Neural cell (in vitro differentiated cells): ENCODE measurements around the gene DDX5. TPM values are rescaled to one million over a fixed set of nuclear protein-coding genes. Genes with fewer than 3 reads are reported as not detected.
"Not testable (repeated sequence)": the region's sequence is repeated elsewhere in the genome, so short reads cannot be mapped to it uniquely, and the experiment has no call there.

Experiments
- H2AFZ ChIP-seq: fragments of 200-600, 300-800 bp; sonication (generic), shearing (Covaris generic); 2 replicates; pipeline ENCODE4 v1.6.0; 2014; ENCODE audit warnings: low read depth, mild to moderate bottlenecking, antibody characterized with exemption, low read length, moderate library complexity
- H3F3A ChIP-seq: fragments of 200-600 bp; shearing (Covaris generic); 2 replicates; pipeline ENCODE4 v1.6.1; 2016; ENCODE audit warnings: mild to moderate bottlenecking, moderate library complexity, mixed read lengths, antibody characterized with exemption, low read length; ENCODE audit not compliant: insufficient read depth, poor library complexity, severe bottlenecking
- H3K27ac ChIP-seq: fragments of 200-600, 300-800 bp; sonication (generic), shearing (Covaris generic); 2 replicates; pipeline ENCODE4 v1.5.1; 2014; ENCODE audit warnings: mild to moderate bottlenecking, low read length, moderate library complexity
- H3K27me3 ChIP-seq: fragments of 300-800, 200-600 bp; sonication (generic), shearing (Covaris generic); 2 replicates; pipeline ENCODE4 v1.6.0; 2014; ENCODE audit warnings: mild to moderate bottlenecking, low read depth, low read length, moderate library complexity; ENCODE audit not compliant: insufficient read depth
- H3K36me3 ChIP-seq: fragments of 300-800, 200-600 bp; sonication (generic), shearing (Covaris generic); 2 replicates; pipeline ENCODE4 v1.5.1; 2014; ENCODE audit warnings: mild to moderate bottlenecking, antibody characterized with exemption, low read length, moderate library complexity; ENCODE audit not compliant: insufficient read depth
- H3K4me2 ChIP-seq: fragments of 300-800, 200-600 bp; sonication (generic), shearing (Covaris generic); 2 replicates; pipeline ENCODE4 v1.6.0; 2014; ENCODE audit warnings: mild to moderate bottlenecking, low read length
- H3K4me3 ChIP-seq: fragments of 300-800, 200-600 bp; sonication (generic), shearing (Covaris generic); 2 replicates; pipeline ENCODE4 v1.5.1; 2014; ENCODE audit warnings: mild to moderate bottlenecking, low read length, moderate library complexity
- H3K79me2 ChIP-seq: fragments of 200-600 bp; shearing (Covaris generic); replicated peaks from 2 replicates; pipeline ENCODE4 v1.6.0; 2014; ENCODE audit warnings: mild to moderate bottlenecking, low read length, moderate library complexity; ENCODE audit not compliant: insufficient read depth
- H3K9ac ChIP-seq: fragments of 300-800, 200-600 bp; sonication (generic), shearing (Covaris generic); 2 replicates; pipeline ENCODE4 v1.6.1; 2016; ENCODE audit warnings: mild to moderate bottlenecking, low read length, mixed read lengths
- H3K9me2 ChIP-seq: fragments of 200-600 bp; shearing (Covaris generic); 2 replicates; pipeline ENCODE4 v1.6.1; 2016; ENCODE audit warnings: mild to moderate bottlenecking, low read length, mixed read lengths; ENCODE audit not compliant: insufficient read depth
- H3K9me3 ChIP-seq: fragments of 200-600, 300-800 bp; sonication (generic), shearing (Covaris generic); 2 replicates; pipeline ENCODE4 v1.6.1; 2016; ENCODE audit warnings: mild to moderate bottlenecking, mixed run types, low read length, moderate library complexity, mixed read lengths
- H4K20me1 ChIP-seq: fragments of 200-600 bp; shearing (Covaris generic); 2 replicates; pipeline ENCODE4 v1.6.1; 2016; ENCODE audit warnings: mild to moderate bottlenecking, mixed run types; ENCODE audit not compliant: insufficient read depth
- EP300 ChIP-seq: fragments of 450-650 bp; conservative IDR thresholded peaks from 2 replicates; pipeline ENCODE4 v1.6.1; 2014; ENCODE audit warnings: antibody characterized with exemption, mild to moderate bottlenecking, moderate library complexity; ENCODE audit not compliant: poor library complexity, severe bottlenecking
- EZH2 ChIP-seq: fragments of 200-600, 300-800 bp; shearing (Covaris generic), sonication (generic); IDR thresholded peaks from 2 replicates; pipeline ENCODE4 v1.6.1; 2014; ENCODE audit warnings: antibody characterized with exemption, low read length, borderline replicate concordance, mild to moderate bottlenecking; ENCODE audit not compliant: insufficient read depth, poor library complexity, severe bottlenecking
- MXI1 ChIP-seq: fragments of 450-650 bp; conservative IDR thresholded peaks from 2 replicates; pipeline ENCODE4 v1.6.1; 2014; ENCODE audit warnings: antibody characterized with exemption, mild to moderate bottlenecking; ENCODE audit not compliant: poor library complexity, severe bottlenecking
- POLR2AphosphoS5 ChIP-seq: IDR thresholded peaks from 2 replicates; pipeline ENCODE4 v1.6.1; 2012
- RAD21 ChIP-seq: fragments of 450-650 bp; conservative IDR thresholded peaks from 2 replicates; pipeline ENCODE4 v1.6.1; 2014; ENCODE audit warnings: antibody characterized with exemption, mild to moderate bottlenecking, moderate library complexity
- REST ChIP-seq: IDR thresholded peaks from 2 replicates; pipeline ENCODE4 v1.6.1; 2012; ENCODE audit warnings: borderline replicate concordance
- SMC3 ChIP-seq: fragments of 450-650 bp; conservative IDR thresholded peaks from 2 replicates; pipeline ENCODE4 v1.6.1; 2014; ENCODE audit warnings: antibody characterized with exemption, mild to moderate bottlenecking, moderate library complexity; ENCODE audit not compliant: poor library complexity
- TAF1 ChIP-seq: IDR thresholded peaks from 2 replicates; pipeline ENCODE4 v1.6.1; 2012; ENCODE audit warnings: low read depth
- polyA plus RNA-seq: library from polyadenylated mRNA; depleted of rRNA; stranded (reverse); fragments of >200 nt; gene quantifications from 2 replicates; pipeline ENCODE4 v1.2.3, GENCODE V29; 2014
- TF ChIP-seq, protein P1 (sequence below): fragments of 450-650 bp; IDR thresholded peaks from 2 replicates; pipeline ENCODE4 v1.5.1; 2014; ENCODE audit warnings: antibody characterized with exemption, mild to moderate bottlenecking, moderate library complexity; ENCODE audit not compliant: poor library complexity, severe bottlenecking

Gene DDX5
- polyA plus RNA-seq, 1 donor from 2014 or later, result 2,358 TPM

DNA sequence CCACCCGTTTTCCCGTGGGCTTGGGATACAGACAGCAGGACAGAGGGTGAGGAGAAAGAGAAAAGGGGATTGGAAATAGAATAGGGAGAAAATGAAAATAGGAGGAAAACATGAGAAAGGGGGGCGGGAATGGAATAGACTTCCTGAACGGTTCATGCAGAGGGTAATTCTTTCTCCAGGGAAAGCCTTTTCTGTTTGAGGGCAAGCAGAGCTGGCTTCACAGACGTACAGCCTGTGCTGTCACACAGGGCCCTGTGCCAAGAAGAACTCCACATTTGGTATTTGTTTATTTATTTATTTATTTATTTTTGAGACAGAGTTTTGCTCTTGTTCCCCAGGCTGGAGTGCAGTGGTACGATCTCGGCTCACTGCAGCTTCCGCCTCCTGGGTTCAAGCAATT lies 45.1 kb downstream of the DDX5 start:
- Histone ChIP-seq H3K27ac (no peak overlapping the region), H3K9ac (no peak overlapping the region), H2AFZ (no peak overlapping the region), H4K20me1 (no peaks in the 10 kb centered on the region), H3F3A (no peaks in the 10 kb centered on the region), H3K27me3 (no peaks in the 10 kb centered on the region), H3K4me2 (no peak overlapping the region), H3K36me3 (no peaks in the 10 kb centered on the region), H3K79me2 (no peaks in the 10 kb centered on the region), H3K4me3 (no peak overlapping the region), H3K9me2 (no peaks in the 10 kb centered on the region), H3K9me3 (no peaks in the 10 kb centered on the region)
- TF ChIP-seq REST, result no peak
- TF ChIP-seq RAD21, result no peak
- TF ChIP-seq EZH2, result no peak
- TF ChIP-seq POLR2AphosphoS5, result no peak
- no peak for TF ChIP-seq EP300
- no peak for TF ChIP-seq SMC3
- TF ChIP-seq TAF1, result no peak
- TF ChIP-seq MXI1, result no peak
- TF ChIP-seq, protein P1, sequence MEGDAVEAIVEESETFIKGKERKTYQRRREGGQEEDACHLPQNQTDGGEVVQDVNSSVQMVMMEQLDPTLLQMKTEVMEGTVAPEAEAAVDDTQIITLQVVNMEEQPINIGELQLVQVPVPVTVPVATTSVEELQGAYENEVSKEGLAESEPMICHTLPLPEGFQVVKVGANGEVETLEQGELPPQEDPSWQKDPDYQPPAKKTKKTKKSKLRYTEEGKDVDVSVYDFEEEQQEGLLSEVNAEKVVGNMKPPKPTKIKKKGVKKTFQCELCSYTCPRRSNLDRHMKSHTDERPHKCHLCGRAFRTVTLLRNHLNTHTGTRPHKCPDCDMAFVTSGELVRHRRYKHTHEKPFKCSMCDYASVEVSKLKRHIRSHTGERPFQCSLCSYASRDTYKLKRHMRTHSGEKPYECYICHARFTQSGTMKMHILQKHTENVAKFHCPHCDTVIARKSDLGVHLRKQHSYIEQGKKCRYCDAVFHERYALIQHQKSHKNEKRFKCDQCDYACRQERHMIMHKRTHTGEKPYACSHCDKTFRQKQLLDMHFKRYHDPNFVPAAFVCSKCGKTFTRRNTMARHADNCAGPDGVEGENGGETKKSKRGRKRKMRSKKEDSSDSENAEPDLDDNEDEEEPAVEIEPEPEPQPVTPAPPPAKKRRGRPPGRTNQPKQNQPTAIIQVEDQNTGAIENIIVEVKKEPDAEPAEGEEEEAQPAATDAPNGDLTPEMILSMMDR, result no peak

DNA sequence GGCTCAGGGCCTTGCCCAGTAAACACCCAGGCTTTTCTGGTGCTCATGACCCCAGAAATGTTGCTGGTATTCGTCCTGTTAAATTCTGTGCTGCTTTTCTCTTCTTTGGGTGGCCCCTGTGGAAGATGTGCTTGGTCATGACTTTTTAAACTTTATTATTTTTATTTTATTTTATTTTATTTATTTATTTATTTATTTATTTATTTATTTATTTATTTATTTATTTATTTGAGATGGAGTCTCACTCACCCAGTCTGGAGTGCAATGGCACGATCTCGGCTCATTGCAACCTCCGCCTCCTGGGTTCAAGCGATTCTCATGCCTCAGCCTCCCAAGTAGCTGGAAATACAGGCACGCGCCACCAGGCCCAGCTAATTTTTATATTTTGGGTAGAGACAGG lies 46.3 kb downstream of the DDX5 start:
- H3K9me2 ChIP-seq, H3K36me3 ChIP-seq, H3K4me3 ChIP-seq, H3K27me3 ChIP-seq, H3K27ac ChIP-seq, H3K4me2 ChIP-seq, H3K9ac ChIP-seq, H3K79me2 ChIP-seq, H2AFZ ChIP-seq, H3F3A ChIP-seq, H3K9me3 ChIP-seq, H4K20me1 ChIP-seq: not testable (repeated sequence)

DNA sequence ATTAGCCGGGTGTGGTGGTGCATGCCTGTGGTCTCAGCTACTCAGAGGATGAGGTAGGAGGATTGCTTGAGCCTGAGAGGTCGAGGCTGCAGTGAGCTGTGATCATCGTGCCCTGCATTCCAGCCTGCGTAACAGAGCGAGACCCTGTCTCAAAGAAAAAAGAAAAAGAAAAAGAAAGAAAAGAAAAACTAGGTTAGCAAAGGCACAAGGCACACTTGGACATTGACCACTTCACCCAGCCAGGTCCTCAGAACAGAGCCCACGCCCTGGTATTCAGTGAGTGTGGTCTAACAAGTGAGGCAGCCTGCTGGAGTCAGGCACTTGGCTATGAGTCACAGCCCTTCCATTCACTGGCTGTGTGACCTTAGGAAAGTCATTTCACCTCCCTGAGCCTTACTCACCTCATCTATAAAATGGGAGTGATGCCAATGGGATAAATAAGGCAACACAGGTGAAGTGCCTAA lies 46.8 kb downstream of the DDX5 start:
- Histone ChIP-seq H3K9ac (no peak overlapping the region), H3F3A (no peaks in the 10 kb centered on the region), H3K27ac (no peak overlapping the region), H3K4me2 (no peak overlapping the region), H3K9me3 (no peaks in the 10 kb centered on the region), H2AFZ (no peak overlapping the region), H3K9me2 (no peaks in the 10 kb centered on the region), H3K27me3 (no peaks in the 10 kb centered on the region), H4K20me1 (no peaks in the 10 kb centered on the region), H3K4me3 (no peak overlapping the region), H3K36me3 (no peaks in the 10 kb centered on the region), H3K79me2 (no peaks in the 10 kb centered on the region)
- TF ChIP-seq REST, result no peak
